NCI-H2107 (cell line): ENCODE results near the gene GHITM.
"Not testable (repeated sequence)": the region's sequence is repeated elsewhere in the genome, so short reads cannot be mapped to it uniquely, and the experiment has no call there.

ENCODE experiments used
- DNase-seq: peaks from one replicate; lab custom pipeline; 2025; lab: John Stamatoyannopoulos, UW

The GHITM gene

GRCh38 chr10:84176836-84177474 is 37.6 kb downstream of the GHITM start:
- no peak for DNase-seq

GRCh38 chr10:84177541-84178141 is 38.3 kb downstream of the GHITM start:
- DNase-seq: no peak

GRCh38 chr10:84178160-84178609 is 38.9 kb downstream of the GHITM start:
- no peak for DNase-seq

GRCh38 chr10:84179059-84179710 is 39.9 kb downstream of the GHITM start:
- no peak for DNase-seq

- DNase-seq: not testable (repeated sequence)
These were observed 41.1 kb downstream of the GHITM start for GRCh38 chr10:84180386-84180785.

GRCh38 chr10:84181631-84182030 is 42.3 kb downstream of the GHITM start:
- DNase-seq: no peak

GRCh38 chr10:84184517-84184916 is 45.2 kb downstream of the GHITM start:
- DNase-seq: no peak

GRCh38 chr10:84185526-84186175 is 46.3 kb downstream of the GHITM start:
- DNase-seq: no peak

GRCh38 chr10:84188815-84189214 is 49.5 kb downstream of the GHITM start:
- DNase-seq: no peak

GRCh38 chr10:84190621-84191020 is 51.3 kb downstream of the GHITM start:
- DNase-seq: no peak

GRCh38 chr10:84191106-84191505 is 51.8 kb downstream of the GHITM start:
- no peak for DNase-seq

GRCh38 chr10:84193327-84193726 is 54.0 kb downstream of the GHITM start:
- DNase-seq: no peak

GRCh38 chr10:84193846-84194423 is 54.6 kb downstream of the GHITM start:
- no peak for DNase-seq

GRCh38 chr10:84194424-84195043 is 55.2 kb downstream of the GHITM start, which contains the start of gene CDHR1:
Gene CDHR1, plus strand, starts transcription at chr10:84194537. Its CDS starts 224 bp downstream, at chr10:84194761.
- DNase-seq: no peak

- no peak for DNase-seq
These were observed 55.9 kb downstream of the GHITM start for GRCh38 chr10:84195044-84195830.

- DNase-seq: no peak
These were observed 56.8 kb downstream of the GHITM start for GRCh38 chr10:84196083-84196482.

GRCh38 chr10:84196941-84197340 is 57.6 kb downstream of the GHITM start:
- DNase-seq: no peak

GRCh38 chr10:84197643-84198042 is 58.3 kb downstream of the GHITM start:
- no peak for DNase-seq

- DNase-seq: no peak
These were observed 59.1 kb downstream of the GHITM start for GRCh38 chr10:84198206-84198915.

GRCh38 chr10:84200537-84201243 is 61.4 kb downstream of the GHITM start:
- no peak for DNase-seq
